Measurements from ENCODE around the gene TNNI3K.

Gene TNNI3K

GRCh38 chr1:74423471-74423870, 188.3 kb downstream of the TNNI3K start:
- no peaks in the 10 kb centered on the region for H3K79me2 ChIP-seq (ENCODE audit: low read length)
- no peaks in the 10 kb centered on the region for H3K4me1 ChIP-seq (ENCODE audit: low read length)
- no peak overlapping the region for H3K4me2 ChIP-seq (ENCODE audit: low read depth, low read length)
- no peaks in the 10 kb centered on the region for H3K9me2 ChIP-seq (replicated peaks; ENCODE audit: insufficient read depth, low read length)
- no peaks in the 10 kb centered on the region for H3F3A ChIP-seq (ENCODE audit: insufficient read depth, low read length)
- no peak overlapping the region for H3K4me3 ChIP-seq (ENCODE audit: low read length)
- no peak for DNase-seq
- no peaks in the 10 kb centered on the region for H4K20me1 ChIP-seq (ENCODE audit: insufficient read depth, low read length)
- no peaks in the 10 kb centered on the region for H3K36me3 ChIP-seq (replicated peaks; ENCODE audit: insufficient read depth, low read length)
- no peaks in the 10 kb centered on the region for H3K9me3 ChIP-seq (replicated peaks; ENCODE audit: insufficient read depth, low read length)
- H3K27ac ChIP-seq (ENCODE audit: low read length), result no peak overlapping the region
- no peak for TF ChIP-seq EZH2phosphoT487 (IDR thresholded peaks at IDR 0.05; ENCODE audit: low read length)
- TF ChIP-seq EZH2 (optimal IDR thresholded peaks at IDR 0.05; ENCODE audit: low read depth, low read length), result no peak
- TF ChIP-seq CTCF (IDR thresholded peaks at IDR 0.05; ENCODE audit: low read length), result no peak
- no peak overlapping the region for H3K9ac ChIP-seq (ENCODE audit: low read length)
- H2AFZ ChIP-seq (ENCODE audit: low read length), result no peak overlapping the region
- no peaks in the 10 kb centered on the region for H3K27me3 ChIP-seq (replicated peaks; ENCODE audit: insufficient read depth, low read length)

DNA sequence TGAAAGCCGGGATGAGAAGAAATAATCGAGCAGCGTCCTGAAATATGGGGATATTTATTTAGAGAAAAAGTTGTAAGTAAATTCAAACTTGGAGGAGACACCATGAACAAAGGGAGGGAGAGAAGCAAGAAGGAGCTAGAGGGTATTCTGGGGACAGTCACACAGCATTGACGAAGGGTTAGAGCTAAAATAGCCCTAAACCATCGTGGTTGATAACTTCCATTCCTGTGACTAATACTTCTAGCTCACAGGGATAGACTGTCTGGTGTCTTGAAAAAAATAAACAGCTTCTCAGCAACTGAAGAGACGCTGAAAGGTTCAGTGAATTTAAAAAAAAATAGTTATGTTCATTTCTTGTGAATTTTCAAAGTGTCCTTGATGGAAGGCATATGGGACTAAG, 190.5 kb downstream of the TNNI3K start:
- no peak overlapping the region for H3K4me2 ChIP-seq (ENCODE audit: low read depth, low read length)

GRCh38 chr1:74426208-74426937, 191.2 kb downstream of the TNNI3K start:
- Histone ChIP-seq H3K79me2 (ENCODE audit: low read length) (no peaks in the 10 kb centered on the region), H3K9me3 (replicated peaks; ENCODE audit: insufficient read depth, low read length) (no peaks in the 10 kb centered on the region), H3K36me3 (replicated peaks; ENCODE audit: insufficient read depth, low read length) (no peaks in the 10 kb centered on the region), H3K27me3 (replicated peaks; ENCODE audit: insufficient read depth, low read length) (no peaks in the 10 kb centered on the region), H4K20me1 (ENCODE audit: insufficient read depth, low read length) (no peaks in the 10 kb centered on the region), H3K4me3 (ENCODE audit: low read length) (no peak overlapping the region), H3K27ac (ENCODE audit: low read length) (no peak overlapping the region), H2AFZ (ENCODE audit: low read length) (no peak overlapping the region), H3K9me2 (replicated peaks; ENCODE audit: insufficient read depth, low read length) (no peaks in the 10 kb centered on the region), H3F3A (ENCODE audit: insufficient read depth, low read length) (no peaks in the 10 kb centered on the region), H3K4me2 (ENCODE audit: low read depth, low read length) (no peak overlapping the region), H3K4me1 (ENCODE audit: low read length) (no peaks in the 10 kb centered on the region), H3K9ac (ENCODE audit: low read length) (no peak overlapping the region)
- DNase-seq, result peak; percentile 27
- TF ChIP-seq EZH2phosphoT487 (IDR thresholded peaks at IDR 0.05; ENCODE audit: low read length), result no peak
- no peak for TF ChIP-seq CTCF (IDR thresholded peaks at IDR 0.05; ENCODE audit: low read length)
- TF ChIP-seq EZH2 (optimal IDR thresholded peaks at IDR 0.05; ENCODE audit: low read depth, low read length), result no peak

More for the DNA sequence above, 190.5 kb downstream of the TNNI3K start:
- no peak for DNase-seq
- Histone ChIP-seq H2AFZ (ENCODE audit: low read length) (no peak overlapping the region), H3K4me3 (ENCODE audit: low read length) (no peak overlapping the region), H3K36me3 (replicated peaks; ENCODE audit: insufficient read depth, low read length) (no peaks in the 10 kb centered on the region), H3K79me2 (ENCODE audit: low read length) (no peaks in the 10 kb centered on the region), H3K9ac (ENCODE audit: low read length) (no peak overlapping the region), H4K20me1 (ENCODE audit: insufficient read depth, low read length) (no peaks in the 10 kb centered on the region), H3K9me2 (replicated peaks; ENCODE audit: insufficient read depth, low read length) (no peaks in the 10 kb centered on the region), H3K27me3 (replicated peaks; ENCODE audit: insufficient read depth, low read length) (no peaks in the 10 kb centered on the region), H3K4me1 (ENCODE audit: low read length) (no peaks in the 10 kb centered on the region), H3F3A (ENCODE audit: insufficient read depth, low read length) (no peaks in the 10 kb centered on the region), H3K27ac (ENCODE audit: low read length) (no peak overlapping the region), H3K9me3 (replicated peaks; ENCODE audit: insufficient read depth, low read length) (no peaks in the 10 kb centered on the region)
- TF ChIP-seq EZH2phosphoT487 (IDR thresholded peaks at IDR 0.05; ENCODE audit: low read length) (no peak), EZH2 (optimal IDR thresholded peaks at IDR 0.05; ENCODE audit: low read depth, low read length) (no peak), CTCF (IDR thresholded peaks at IDR 0.05; ENCODE audit: low read length) (no peak)
